Medulla oblongata (tissue), 1 donor: Measurements from ENCODE around the gene ASXL3.

Experiments
- DNase-seq: peaks from one replicate; pipeline ENCODE4 v3.0.0-alpha.2; 2015; ENCODE audit errors: extremely low spot score

The ASXL3 gene

GRCh38 chr18:33583901-33584300, 5.9 kb downstream of the ASXL3 start:
- no peak for DNase-seq

GRCh38 chr18:33584548-33585430, 6.8 kb downstream of the ASXL3 start:
- DNase-seq = peak; percentile 74

- peak; percentile 16 for DNase-seq
Measured at GRCh38 chr18:33585431-33585775, 7.4 kb downstream of the ASXL3 start.

GRCh38 chr18:33588361-33588760, 10.3 kb downstream of the ASXL3 start:
- no peak for DNase-seq

GRCh38 chr18:33593261-33593660, 15.2 kb downstream of the ASXL3 start:
- no peak for DNase-seq

GRCh38 chr18:33594799-33595198, 16.8 kb downstream of the ASXL3 start:
- DNase-seq = no peak

- DNase-seq = no peak
Measured at GRCh38 chr18:33596178-33596854, 18.3 kb downstream of the ASXL3 start.

- DNase-seq = no peak
Measured at GRCh38 chr18:33600846-33601245, 22.8 kb downstream of the ASXL3 start.

- no peak for DNase-seq
Measured at GRCh38 chr18:33603454-33603853, 25.4 kb downstream of the ASXL3 start.

- no peak for DNase-seq
Measured at GRCh38 chr18:33605250-33605649, 27.2 kb downstream of the ASXL3 start.

GRCh38 chr18:33606621-33607020, 28.6 kb downstream of the ASXL3 start:
- DNase-seq = no peak

- no peak for DNase-seq
Measured at GRCh38 chr18:33611525-33612135, 33.6 kb downstream of the ASXL3 start.

GRCh38 chr18:33612632-33613031, 34.6 kb downstream of the ASXL3 start:
- no peak for DNase-seq

GRCh38 chr18:33616556-33616955, 38.5 kb downstream of the ASXL3 start:
- DNase-seq = no peak

GRCh38 chr18:33627114-33627513, 49.1 kb downstream of the ASXL3 start:
- no peak for DNase-seq

- no peak for DNase-seq
Measured at GRCh38 chr18:33630476-33630875, 52.5 kb downstream of the ASXL3 start.

GRCh38 chr18:33641141-33641540, 63.1 kb downstream of the ASXL3 start:
- no peak for DNase-seq

- DNase-seq = no peak
Measured at GRCh38 chr18:33644494-33644893, 66.5 kb downstream of the ASXL3 start.

GRCh38 chr18:33647365-33647764, 69.3 kb downstream of the ASXL3 start:
- no peak for DNase-seq

- DNase-seq = no peak
Measured at GRCh38 chr18:33652635-33653034, 74.6 kb downstream of the ASXL3 start.

- no peak for DNase-seq
Measured at GRCh38 chr18:33653231-33653630, 75.2 kb downstream of the ASXL3 start.

- DNase-seq = no peak
Measured at GRCh38 chr18:33656889-33657448, 79.0 kb downstream of the ASXL3 start.
